Esophagus squamous epithelium (tissue), 4 donors: ENCODE results near the gene SLC9C2.

Source experiments
- CTCF ChIP-seq, 6 experiments: fragments of 450-650 bp in 4 of 6; fragments of 200-600 bp in 2 of 6; sonication (generic) in 2 of 6; IDR thresholded peaks; one replicate each; pipeline ENCODE4 v1.5.1; 2016 to 2019; ENCODE audit warnings: antibody characterized with exemption in 6 of 6, mild to moderate bottlenecking in 4 of 6, moderate library complexity in 4 of 6
- POLR2A ChIP-seq, 4 donors: fragments of 450-650 bp; IDR thresholded peaks; one replicate each; pipeline ENCODE4 v1.6.1; 2017; ENCODE audit warnings: antibody characterized with exemption in 4 of 4, mild to moderate bottlenecking in 4 of 4, moderate library complexity in 3 of 4

- TF ChIP-seq POLR2A (IDR thresholded peaks at IDR 0.05) (no peak), CTCF (IDR thresholded peaks at IDR 0.05) (no peak)
Measured at GRCh38 chr1:173529106-173529505, 73.8 kb downstream of the SLC9C2 start.
